H1 (cell line): ENCODE measurements around the gene LNX2.

Experiments used
- CEBPB ChIP-seq: IDR thresholded peaks from 2 replicates; pipeline ENCODE4 v1.6.1; 2012; ENCODE audit warnings: low read depth, low read length
- POLR2A ChIP-seq, 2 experiments: IDR thresholded peaks; 1 replicate in 1 of 2; 2 replicates in 1 of 2; pipeline ENCODE4 v1.6.1; 2011; ENCODE audit warnings: low read depth in 2 of 2, low read length in 2 of 2, mild to moderate bottlenecking in 2 of 2; ENCODE audit errors: control extremely low read depth in 1 of 2
- POLR2AphosphoS5 ChIP-seq: IDR thresholded peaks from 2 replicates; pipeline ENCODE4 v1.6.1; 2011; ENCODE audit warnings: low read depth, low read length
- TEAD4 ChIP-seq: IDR thresholded peaks from 2 replicates; pipeline ENCODE4 v1.6.1; 2012; ENCODE audit warnings: low read depth, low read length, inconsistent platforms, mixed read lengths
- TF ChIP-seq, protein P1 (sequence below), 3 experiments: IDR thresholded peaks; 1 replicate in 2 of 3; 2 replicates in 1 of 3; pipeline versions ENCODE4 v1.5.1 to v1.6.1; 2011; ENCODE audit warnings: low read length in 3 of 3, mild to moderate bottlenecking in 3 of 3, inconsistent platforms in 2 of 3, low read depth in 1 of 3, moderate library complexity in 1 of 3; ENCODE audit not compliant: insufficient read depth in 1 of 3; ENCODE audit errors: control extremely low read depth in 1 of 3

DNA sequence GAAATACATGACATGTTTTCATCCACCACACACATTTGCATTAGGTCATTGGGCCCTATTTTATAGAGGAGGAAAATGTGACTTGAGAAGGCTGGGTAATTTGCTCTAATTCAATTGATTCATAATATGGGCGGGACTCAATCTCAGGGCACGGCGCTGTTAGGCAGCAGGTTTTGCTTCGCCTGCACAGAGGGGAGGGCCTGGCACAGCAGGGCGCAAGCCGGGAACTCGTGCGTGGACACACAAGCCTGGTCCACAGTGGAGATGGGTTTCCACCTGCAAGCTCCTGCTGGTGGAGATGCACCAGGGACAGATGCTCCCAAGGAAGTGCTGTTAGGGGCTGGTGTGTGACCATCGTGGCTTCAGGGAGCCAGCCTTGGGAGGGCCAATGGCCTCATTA lies 111.5 kb downstream of the LNX2 start:
- TF ChIP-seq CEBPB (no peak), TEAD4 (no peak), POLR2AphosphoS5 (no peak), POLR2A (IDR thresholded peaks at IDR 0.05; ENCODE audit: control extremely low read depth in 1 of 2, low read depth in 2 of 2, low read length in 2 of 2) (no peak)
- TF ChIP-seq, protein P1, sequence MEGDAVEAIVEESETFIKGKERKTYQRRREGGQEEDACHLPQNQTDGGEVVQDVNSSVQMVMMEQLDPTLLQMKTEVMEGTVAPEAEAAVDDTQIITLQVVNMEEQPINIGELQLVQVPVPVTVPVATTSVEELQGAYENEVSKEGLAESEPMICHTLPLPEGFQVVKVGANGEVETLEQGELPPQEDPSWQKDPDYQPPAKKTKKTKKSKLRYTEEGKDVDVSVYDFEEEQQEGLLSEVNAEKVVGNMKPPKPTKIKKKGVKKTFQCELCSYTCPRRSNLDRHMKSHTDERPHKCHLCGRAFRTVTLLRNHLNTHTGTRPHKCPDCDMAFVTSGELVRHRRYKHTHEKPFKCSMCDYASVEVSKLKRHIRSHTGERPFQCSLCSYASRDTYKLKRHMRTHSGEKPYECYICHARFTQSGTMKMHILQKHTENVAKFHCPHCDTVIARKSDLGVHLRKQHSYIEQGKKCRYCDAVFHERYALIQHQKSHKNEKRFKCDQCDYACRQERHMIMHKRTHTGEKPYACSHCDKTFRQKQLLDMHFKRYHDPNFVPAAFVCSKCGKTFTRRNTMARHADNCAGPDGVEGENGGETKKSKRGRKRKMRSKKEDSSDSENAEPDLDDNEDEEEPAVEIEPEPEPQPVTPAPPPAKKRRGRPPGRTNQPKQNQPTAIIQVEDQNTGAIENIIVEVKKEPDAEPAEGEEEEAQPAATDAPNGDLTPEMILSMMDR (IDR thresholded peaks at IDR 0.05; ENCODE audit: control extremely low read depth in 1 of 3, insufficient read depth in 1 of 3, low read depth in 1 of 3, low read length in 3 of 3), result no peak
